OCI-LY7 (cell line): ENCODE measurements around the gene SLC39A2. TPM values are rescaled to one million over a fixed set of nuclear protein-coding genes. Genes with fewer than 3 reads are reported as not detected.

Experiments used
- BruUV-seq: library from RNA; stranded (reverse); fragments of 400-500 nt; replicated peaks from 2 replicates; lab custom pipeline; 2021; lab: Mats Ljungman, UMichigan
- CTCF ChIA-PET: fragments of 300-600 bp; sonication (Branson Sonifier 250); formaldehyde crosslinking; loops from one replicate; lab custom pipeline; 2022; ENCODE audit warnings: antibody characterized with exemption; ENCODE audit not compliant: unreplicated experiment; lab: Charles Lee
- POLR2A ChIA-PET: fragments of 300-600 bp; sonication (Branson Sonifier 250); formaldehyde crosslinking; loops from one replicate; lab custom pipeline; 2022; ENCODE audit warnings: antibody characterized with exemption; lab: Charles Lee
- DNase-seq: peaks from one replicate; pipeline ENCODE4 v3.0.0-alpha.2; 2015; ENCODE audit warnings: low spot score
- H2AFZ ChIP-seq: fragments of 200-600 bp; sonication (generic), shearing (Covaris generic); 2 replicates; pipeline ENCODE4 v1.6.1; 2014; ENCODE audit warnings: mild to moderate bottlenecking, antibody characterized with exemption, low read length, moderate library complexity
- H3K27ac ChIP-seq: fragments of 200-600 bp; sonication (generic); 2 replicates; pipeline ENCODE4 v1.5.1; 2014; ENCODE audit warnings: mixed run types, low read depth, mild to moderate bottlenecking, moderate library complexity, low read length, inconsistent platforms; ENCODE audit not compliant: poor library complexity, severe bottlenecking
- H3K36me3 ChIP-seq: fragments of 200-600 bp; sonication (generic); 2 replicates; pipeline ENCODE4 v1.6.1; 2014; ENCODE audit warnings: mild to moderate bottlenecking, antibody characterized with exemption, low read length, moderate library complexity, mixed read lengths; ENCODE audit not compliant: insufficient read depth
- H3K4me1 ChIP-seq: fragments of 200-600 bp; sonication (generic); 2 replicates; pipeline ENCODE4 v1.5.1; 2014; ENCODE audit warnings: mild to moderate bottlenecking, low read length; ENCODE audit not compliant: insufficient read depth, poor library complexity, severe bottlenecking
- H3K4me2 ChIP-seq: fragments of 200-600 bp; sonication (generic); 2 replicates; pipeline ENCODE4 v1.6.1; 2014; ENCODE audit warnings: mild to moderate bottlenecking, low read length
- H3K4me3 ChIP-seq: fragments of 200-600 bp; sonication (generic); 2 replicates; pipeline ENCODE4 v1.5.1; 2014; ENCODE audit warnings: mild to moderate bottlenecking, low read depth, low read length; ENCODE audit not compliant: poor library complexity, severe bottlenecking
- H3K79me2 ChIP-seq: fragments of 200-600 bp; sonication (generic); 2 replicates; pipeline ENCODE4 v1.6.1; 2016; ENCODE audit warnings: low read depth, mild to moderate bottlenecking, low read length, moderate library complexity, mixed read lengths; ENCODE audit not compliant: insufficient read depth
- H3K9me2 ChIP-seq: fragments of 200-600 bp; sonication (generic); 2 replicates; pipeline ENCODE4 v1.6.1; 2016; ENCODE audit warnings: mild to moderate bottlenecking, low read length, mixed read lengths; ENCODE audit not compliant: insufficient read depth
- H3K9me3 ChIP-seq: fragments of 200-600 bp; sonication (generic); 2 replicates; pipeline ENCODE4 v1.6.1; 2014; ENCODE audit warnings: mild to moderate bottlenecking, mixed run types, low read length, mixed read lengths
- H4K20me1 ChIP-seq: fragments of 200-600 bp; sonication (generic); 2 replicates; pipeline ENCODE4 v1.6.1; 2014; ENCODE audit warnings: mild to moderate bottlenecking, antibody characterized with exemption, low read length, moderate library complexity, mixed read lengths; ENCODE audit not compliant: insufficient read depth
- CTCF ChIP-seq: fragments of 200-600 bp; sonication (generic); conservative IDR thresholded peaks from 2 replicates; pipeline ENCODE4 v1.5.1; 2014; ENCODE audit warnings: mild to moderate bottlenecking, antibody characterized with exemption, low read length, moderate library complexity, mixed read lengths
- EZH2phosphoT487 ChIP-seq: fragments of 200-600 bp; sonication (generic); IDR thresholded peaks from 2 replicates; pipeline ENCODE4 v1.6.1; 2018; ENCODE audit warnings: low read depth, borderline replicate concordance, mild to moderate bottlenecking, mixed run types, antibody characterized with exemption, low read length, moderate library complexity, mixed read lengths
- intact Hi-C: fragments of 100-400 bp; cut with micrococcal nuclease; formaldehyde crosslinking; loops from one replicate; pipeline ENCODE4 v1.10.0; 2022; ENCODE audit not compliant: unreplicated experiment
- total RNA-seq, 2 experiments: library from RNA; depleted of rRNA in 1 of 2; stranded (reverse); fragments of >200 nt in 1 of 2; shearing (Covaris generic) in 1 of 2; gene quantifications; 2 replicates each; pipeline ENCODE4 v1.2.3, GENCODE V29; 2014 to 2022

Gene SLC39A2
- total RNA-seq, 2 experiments from 2014 or later, result 0.23 to 0.28 TPM

- Histone ChIP-seq H3K79me2 (no peaks in the 10 kb centered on the region), H3K36me3 (no peaks in the 10 kb centered on the region), H4K20me1 (no peaks in the 10 kb centered on the region), H3K27ac (no peak overlapping the region), H3K4me3 (no peak overlapping the region), H3K9me3 (no peaks in the 10 kb centered on the region), H3K4me2 (no peak overlapping the region), H3K4me1 (no peaks in the 10 kb centered on the region), H3K9me2 (no peaks in the 10 kb centered on the region), H2AFZ (no peak overlapping the region)
- BruUV-seq, result no TSS peak
- ChIA-PET CTCF (no interaction called here), POLR2A (interaction anchor here (0.5 to 0.8 kb wide), 2 partner anchors 11 to 523 kb away, joined by 3 to 4 read pairs; no protein-coding TSS in a partner anchor)
- no peak for DNase-seq
- TF ChIP-seq CTCF, result no peak
- intact Hi-C loops, result no loop called here
These were observed 43.8 kb downstream of the SLC39A2 start for GRCh38 chr14:21042918-21043317.

- intact Hi-C loops, result no loop called here
- ChIA-PET POLR2A (interaction anchor here (0.5 to 0.8 kb wide), 4 partner anchors 12 to 177 kb away, joined by 4 to 7 read pairs (median 5); no protein-coding TSS in a partner anchor), CTCF (no interaction called here)
- TF ChIP-seq EZH2phosphoT487, result no peak
- no peak for TF ChIP-seq CTCF
- Histone ChIP-seq H2AFZ (no peak overlapping the region), H3K79me2 (no peaks in the 10 kb centered on the region), H3K4me2 (no peak overlapping the region), H3K4me1 (no peaks in the 10 kb centered on the region), H3K9me3 (no peaks in the 10 kb centered on the region), H3K27ac (no peak overlapping the region), H3K4me3 (no peak overlapping the region), H3K36me3 (no peaks in the 10 kb centered on the region), H3K9me2 (no peaks in the 10 kb centered on the region), H4K20me1 (no peaks in the 10 kb centered on the region)
- BruUV-seq, result no TSS peak
- DNase-seq, result no peak
These were observed 44.4 kb downstream of the SLC39A2 start for GRCh38 chr14:21043387-21043973.

GRCh38 chr14:21043974-21044618, 45.0 kb downstream of the SLC39A2 start:
- Histone ChIP-seq H3K36me3 (no peaks in the 10 kb centered on the region), H3K79me2 (no peaks in the 10 kb centered on the region), H3K4me3 (no peak overlapping the region), H2AFZ (no peak overlapping the region), H4K20me1 (no peaks in the 10 kb centered on the region), H3K4me1 (no peaks in the 10 kb centered on the region), H3K27ac (no peak overlapping the region), H3K9me3 (no peaks in the 10 kb centered on the region), H3K4me2 (no peak overlapping the region), H3K9me2 (no peaks in the 10 kb centered on the region)
- intact Hi-C loops, result no loop called here
- BruUV-seq, result no TSS peak
- ChIA-PET POLR2A (interaction anchor here (0.5 to 0.8 kb wide), 3 partner anchors 66 to 177 kb away, joined by 4 to 7 read pairs (median 6); no protein-coding TSS in a partner anchor), CTCF (no interaction called here)
- TF ChIP-seq EZH2phosphoT487, result no peak
- no peak for TF ChIP-seq CTCF
- no peak for DNase-seq
